Stimulated activated CD8-positive, alpha-beta memory T cell treated with anti-CD3 and anti-CD28 coated beads, Interleukin-12 subunit alpha, Interleukin-12 subunit beta, amount 100 ng/mL, for 24 hours (primary cell): ENCODE data around the gene ATP1B2.
"Not testable (repeated sequence)": the region's sequence is repeated elsewhere in the genome, so short reads cannot be mapped to it uniquely, and the experiment has no call there.

Experiments used
- DNase-seq: peaks from one replicate; pipeline ENCODE4 v3.0.0-alpha.2; 2020; ENCODE audit errors: extremely low read depth

Gene ATP1B2

DNA sequence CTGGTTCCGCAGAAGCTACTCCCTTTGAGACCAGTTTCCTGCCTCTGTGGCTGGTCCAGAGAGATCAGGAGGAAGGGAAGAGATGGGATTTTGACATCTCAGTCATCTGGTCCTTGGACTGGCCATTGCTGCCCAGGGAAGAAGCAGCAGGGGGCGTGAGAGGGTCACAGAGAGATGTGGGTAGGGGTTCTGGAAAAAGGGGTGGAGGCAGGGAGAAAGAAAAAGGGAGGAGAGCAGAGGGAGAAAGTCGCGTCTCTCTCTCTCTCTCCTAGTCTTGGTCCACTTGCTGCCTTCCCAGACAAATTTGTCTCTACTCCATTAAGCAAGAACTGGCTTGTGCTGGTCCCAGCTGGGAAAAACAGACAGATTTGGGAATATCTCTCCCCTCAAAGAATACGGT, 16.3 kb upstream of the ATP1B2 start:
- no peak for DNase-seq

DNA sequence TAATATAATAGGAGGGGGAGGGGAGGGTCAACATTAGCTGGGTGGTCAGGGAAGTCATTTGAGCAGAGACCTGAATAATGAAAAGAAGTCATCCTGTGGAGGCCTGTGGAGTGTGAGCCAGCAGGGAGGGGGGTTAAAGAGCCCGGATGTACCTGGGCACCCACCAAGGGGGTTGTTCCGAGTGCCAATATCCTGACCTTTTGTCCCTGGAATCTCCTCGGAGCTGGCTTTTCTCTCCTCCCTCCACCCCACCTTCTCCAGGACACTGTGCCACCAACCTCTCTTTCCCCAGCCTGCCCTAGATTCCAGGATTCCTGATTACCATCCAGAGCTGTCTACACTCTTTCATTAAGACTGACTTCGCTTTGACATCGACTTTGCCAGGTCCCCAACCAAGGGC, 14.6 kb upstream of the ATP1B2 start:
- no peak for DNase-seq

DNA sequence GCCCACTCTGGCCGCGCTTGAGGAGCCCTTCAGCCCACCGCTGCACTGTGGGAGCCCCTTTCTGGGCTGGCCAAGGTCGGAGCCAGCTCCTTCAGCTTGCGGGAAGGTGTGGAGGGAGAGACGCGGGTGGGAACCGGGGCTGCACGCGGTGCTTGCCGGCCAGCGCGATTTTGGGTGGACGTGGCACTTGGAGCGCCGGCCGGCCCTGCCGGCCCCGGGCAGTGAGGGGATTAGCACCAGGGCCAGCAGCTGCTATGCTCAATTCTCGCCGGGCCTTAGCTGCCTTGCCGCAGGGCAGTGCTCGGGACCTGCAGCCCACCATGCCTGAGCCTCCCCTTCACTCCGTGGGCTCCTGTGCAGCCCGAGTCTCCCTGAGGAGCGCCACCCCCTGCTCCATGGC, 9.9 kb upstream of the ATP1B2 start:
- no peak for DNase-seq

DNA sequence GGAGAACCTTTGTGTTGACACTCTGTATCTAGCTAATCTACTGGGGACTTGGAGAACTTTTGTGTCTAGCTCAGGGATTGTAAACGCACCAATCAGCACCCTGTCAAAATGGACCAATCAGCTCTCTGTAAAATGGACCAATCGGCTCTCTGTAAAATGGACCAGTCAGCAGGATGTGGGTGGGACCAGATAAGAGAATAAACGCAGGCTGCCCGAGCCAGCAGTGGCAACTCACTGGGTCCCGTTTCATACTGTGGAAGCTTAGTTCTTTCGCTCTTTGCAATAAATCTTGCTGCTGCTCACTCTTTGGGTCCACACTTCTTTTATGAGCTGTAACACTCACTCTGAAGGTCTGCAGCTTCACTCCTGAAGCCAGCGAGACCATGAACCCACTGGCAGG, 9.1 kb upstream of the ATP1B2 start:
- DNase-seq = not testable (repeated sequence)

DNA sequence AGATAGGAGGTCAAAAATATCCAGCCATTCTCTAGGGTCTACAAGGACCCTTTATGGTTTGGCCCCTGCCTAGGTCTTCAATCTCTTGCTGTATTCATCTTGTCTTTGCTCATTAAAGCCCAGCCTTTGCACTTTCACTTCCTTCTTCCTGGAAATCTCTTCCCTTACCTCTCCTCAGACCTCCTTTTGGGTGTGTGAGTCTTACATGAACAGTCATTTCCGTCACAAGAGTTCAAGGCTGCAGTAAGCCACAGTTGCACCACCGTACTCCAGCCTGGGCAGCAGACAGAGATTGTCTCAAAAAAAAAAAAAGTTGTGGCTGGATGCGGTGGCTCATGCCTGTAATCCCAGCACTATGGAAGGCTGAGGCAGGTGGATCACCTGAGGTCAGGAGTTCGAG, 6.0 kb upstream of the ATP1B2 start:
- no peak for DNase-seq

DNA sequence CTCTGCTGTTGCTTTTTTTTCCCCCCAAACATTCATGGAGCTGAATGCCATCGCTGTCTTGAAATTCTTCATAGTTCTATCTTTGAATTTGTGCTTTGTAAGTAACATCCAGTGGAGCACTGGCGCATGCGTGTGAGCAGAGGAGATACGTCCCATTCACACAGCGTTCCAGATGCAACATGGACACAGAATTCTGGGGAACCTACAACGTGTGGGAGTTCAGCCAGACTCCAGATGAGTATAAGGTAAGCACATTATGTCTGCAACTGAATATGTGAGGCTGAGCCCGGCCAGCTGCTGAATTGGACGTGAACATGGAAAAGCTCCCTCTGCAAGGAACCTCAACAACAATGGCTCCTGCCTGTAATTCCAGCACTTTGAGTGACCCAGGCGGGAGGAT, 4.3 kb upstream of the ATP1B2 start:
- DNase-seq = no peak

DNA sequence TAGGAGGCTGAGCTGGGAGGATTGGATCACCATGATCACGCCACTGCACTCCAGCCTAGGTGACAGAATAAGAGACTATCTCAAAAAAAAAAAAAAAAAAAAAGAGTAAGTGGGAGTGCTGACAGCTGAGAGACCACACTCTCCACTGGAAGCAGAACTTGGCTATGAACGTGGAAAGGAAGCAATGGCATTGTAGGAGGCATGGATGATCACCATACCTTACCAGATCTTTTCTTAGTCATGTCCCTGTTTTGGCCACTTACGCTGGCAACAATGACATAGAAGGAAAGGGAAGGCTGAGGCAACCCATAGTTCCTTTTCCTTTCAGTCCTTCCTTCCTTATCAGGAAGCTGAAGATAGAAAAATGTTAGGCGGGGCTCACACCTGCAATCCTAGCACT, 3.7 kb upstream of the ATP1B2 start:
- DNase-seq = no peak

DNA sequence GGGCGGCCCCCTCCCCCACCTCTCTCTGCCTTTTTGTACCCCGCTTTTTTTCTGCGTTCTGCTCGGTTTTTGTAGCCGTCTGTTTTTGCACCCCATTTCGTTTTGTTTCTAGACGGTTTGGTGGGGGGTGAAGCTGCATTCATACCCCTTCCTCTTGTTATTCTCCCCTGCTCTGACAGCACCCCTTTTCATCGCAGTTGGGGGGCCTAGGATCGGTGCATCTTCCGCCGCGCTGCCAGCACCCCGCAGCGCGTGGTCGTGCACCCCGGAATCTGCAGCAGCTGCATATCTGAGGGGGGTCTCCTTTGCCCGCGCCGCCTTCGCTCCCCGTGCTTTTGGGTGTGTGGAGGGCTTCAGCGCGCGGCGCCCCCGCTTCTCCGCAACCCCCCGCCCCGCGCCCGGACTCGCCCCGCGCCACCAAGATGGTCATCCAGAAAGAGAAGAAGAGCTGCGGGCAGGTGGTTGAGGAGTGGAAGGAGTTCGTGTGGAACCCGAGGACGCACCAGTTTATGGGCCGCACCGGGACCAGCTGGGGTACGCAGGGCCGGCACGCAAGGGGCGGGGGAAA, 455 bp downstream of the ATP1B2 start:
- no peak for DNase-seq

DNA sequence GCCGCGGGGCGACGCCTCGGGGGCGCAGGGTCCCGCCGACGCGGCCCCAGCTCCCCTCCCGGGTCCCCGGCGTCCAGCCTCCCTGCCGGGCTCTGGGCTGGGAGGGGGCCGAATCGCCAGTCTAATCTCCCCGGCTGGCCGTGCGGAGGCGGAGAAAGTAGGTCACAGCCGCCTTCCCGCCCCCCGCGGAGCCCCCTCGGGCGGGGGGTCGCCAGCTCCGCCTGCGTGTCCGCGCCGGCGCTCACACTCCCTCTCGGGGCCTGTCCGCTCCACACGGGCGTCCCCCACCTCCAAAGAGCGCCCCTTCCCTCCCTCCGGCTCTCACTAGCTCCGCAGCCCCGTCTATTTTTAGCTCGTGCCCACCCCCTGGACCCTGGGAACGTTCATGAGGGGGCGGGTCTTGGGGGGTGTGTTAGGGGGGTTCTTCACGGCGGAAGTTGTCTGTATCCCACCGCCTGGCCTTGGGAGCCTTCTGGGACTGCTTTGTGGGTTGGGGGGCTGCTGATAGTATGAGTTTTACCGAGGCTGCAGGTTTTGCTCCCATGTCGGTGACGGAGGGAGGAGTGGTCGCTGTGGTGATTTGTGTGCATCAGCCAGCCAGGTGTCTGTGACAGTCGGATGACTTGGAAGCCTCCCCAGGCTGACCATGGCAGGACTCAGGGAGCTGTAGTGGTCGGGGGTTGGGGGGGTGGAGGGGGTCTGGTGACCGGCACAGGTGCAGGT, 1.1 kb downstream of the ATP1B2 start:
- DNase-seq = no peak

DNA sequence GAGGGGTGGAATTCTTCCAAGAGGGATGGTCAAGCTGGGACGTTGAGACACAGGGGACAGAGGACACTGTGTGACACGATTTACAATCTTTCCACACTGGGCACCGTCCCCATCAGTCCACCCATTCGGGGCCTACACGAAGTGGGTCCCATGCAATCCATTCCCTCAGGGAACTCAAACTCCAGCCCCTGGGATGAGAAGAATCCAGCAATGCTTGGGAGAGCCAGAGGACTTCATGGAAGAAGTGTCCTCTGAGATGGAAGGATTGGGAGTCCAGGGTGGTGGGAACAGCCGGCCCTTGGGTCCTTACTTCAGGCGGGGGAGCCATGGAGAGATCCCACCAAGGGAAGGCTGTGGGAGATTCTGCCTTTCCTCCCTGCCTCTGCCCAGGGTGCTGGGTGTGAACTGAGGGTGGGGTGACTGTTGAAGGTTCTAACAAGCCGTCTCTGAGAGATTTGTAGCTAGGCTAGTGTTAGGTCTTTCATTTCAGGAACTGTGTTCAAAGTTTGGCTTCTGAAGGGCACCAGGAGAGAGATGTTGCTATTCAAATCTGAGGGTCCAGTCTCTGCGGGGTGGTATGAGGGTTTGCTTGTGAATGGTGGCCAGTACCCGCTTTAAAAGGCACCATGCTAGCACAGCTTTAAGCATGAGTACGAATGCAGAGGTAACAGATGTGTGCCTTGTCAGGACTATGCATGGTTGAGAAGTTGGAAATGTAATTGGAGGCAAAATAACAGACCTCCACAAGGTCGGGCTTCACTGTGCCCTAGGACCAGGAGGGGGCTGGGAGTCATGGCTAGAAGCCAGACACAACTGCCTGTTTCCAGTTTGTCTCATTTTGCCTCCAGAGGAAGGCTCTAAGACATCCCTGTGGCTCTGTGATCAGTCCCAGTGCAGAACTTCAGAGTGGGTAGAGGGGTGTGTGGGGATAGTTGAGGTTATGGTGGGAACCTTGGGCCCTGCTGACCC, 1.9 kb downstream of the ATP1B2 start:
- DNase-seq = no peak

DNA sequence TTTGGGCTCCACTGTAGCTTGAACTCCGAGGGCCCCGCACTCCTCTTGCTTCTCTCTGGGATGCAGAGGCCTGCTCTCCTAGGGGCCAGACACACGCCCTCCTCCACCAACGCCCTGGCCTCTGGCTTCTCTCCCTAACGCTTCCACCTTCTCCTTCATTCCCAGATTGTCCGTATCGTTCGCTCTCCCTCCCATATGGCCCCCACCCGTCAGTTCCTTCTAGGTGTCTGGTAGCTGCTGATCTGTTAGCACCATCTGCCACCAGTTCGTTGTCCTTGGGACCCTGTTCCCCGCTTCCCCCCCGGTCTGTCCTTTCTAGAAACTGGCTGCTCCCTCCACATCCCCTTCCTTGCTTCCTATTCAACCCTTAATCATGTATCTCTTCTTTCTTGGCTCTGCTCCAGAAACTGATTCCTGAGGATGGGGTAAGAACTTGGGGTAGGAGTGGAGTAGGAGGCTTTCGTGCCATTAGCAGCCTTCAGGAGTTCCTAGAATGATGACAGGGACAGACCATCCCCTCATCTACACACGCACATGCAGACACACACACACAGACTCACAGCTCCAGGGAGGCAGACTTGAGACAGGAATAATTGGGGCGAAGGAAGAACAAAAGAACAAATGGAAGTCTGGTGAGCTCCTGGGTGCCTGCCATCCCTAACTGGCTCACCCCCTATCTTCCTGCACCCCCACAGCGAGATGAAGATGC, 4.3 kb downstream of the ATP1B2 start:
- DNase-seq = no peak

DNA sequence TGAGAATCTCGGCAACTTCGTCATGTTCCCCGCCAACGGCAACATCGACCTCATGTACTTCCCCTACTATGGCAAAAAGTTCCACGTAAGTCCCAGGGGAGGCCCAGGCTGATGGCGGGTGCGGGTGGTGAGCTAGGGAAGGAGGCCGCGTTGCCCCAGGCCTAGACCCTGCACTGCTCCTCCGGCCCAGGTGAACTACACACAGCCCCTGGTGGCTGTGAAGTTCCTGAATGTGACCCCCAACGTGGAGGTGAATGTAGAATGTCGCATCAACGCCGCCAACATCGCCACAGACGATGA, 4.8 kb downstream of the ATP1B2 start:
- DNase-seq = no peak

DNA sequence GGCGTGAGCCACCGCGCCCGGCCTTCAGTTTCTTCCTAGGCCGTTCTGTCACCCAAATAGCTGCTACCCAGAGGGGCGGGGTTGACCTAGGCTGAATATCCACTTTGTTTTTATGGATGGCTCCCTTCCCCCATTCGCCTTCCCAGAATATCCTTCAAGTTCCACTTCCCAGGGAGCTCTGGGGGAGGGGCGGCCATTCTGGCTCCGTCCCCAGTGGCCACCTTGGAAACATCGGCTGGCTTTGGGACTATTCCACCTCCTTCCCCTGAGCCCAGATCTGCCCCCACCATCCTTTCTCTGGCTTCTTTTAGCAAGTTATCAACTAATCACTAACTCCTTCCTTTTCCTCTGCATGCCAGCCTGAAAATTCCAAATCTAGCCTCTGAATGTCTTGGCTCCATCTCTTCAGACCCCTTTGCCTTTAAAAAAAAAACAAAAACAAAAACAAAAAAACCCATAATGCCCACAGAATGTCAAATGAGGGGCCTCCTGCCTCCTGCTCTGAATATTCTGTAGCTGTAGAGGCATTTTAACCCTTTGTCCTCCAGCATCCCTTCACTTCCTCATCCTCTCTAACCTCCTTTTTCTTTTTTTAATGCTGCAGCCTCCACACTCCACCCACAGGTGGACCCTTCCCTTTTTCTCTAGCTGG, 6.4 kb downstream of the ATP1B2 start:
- DNase-seq = no peak

DNA sequence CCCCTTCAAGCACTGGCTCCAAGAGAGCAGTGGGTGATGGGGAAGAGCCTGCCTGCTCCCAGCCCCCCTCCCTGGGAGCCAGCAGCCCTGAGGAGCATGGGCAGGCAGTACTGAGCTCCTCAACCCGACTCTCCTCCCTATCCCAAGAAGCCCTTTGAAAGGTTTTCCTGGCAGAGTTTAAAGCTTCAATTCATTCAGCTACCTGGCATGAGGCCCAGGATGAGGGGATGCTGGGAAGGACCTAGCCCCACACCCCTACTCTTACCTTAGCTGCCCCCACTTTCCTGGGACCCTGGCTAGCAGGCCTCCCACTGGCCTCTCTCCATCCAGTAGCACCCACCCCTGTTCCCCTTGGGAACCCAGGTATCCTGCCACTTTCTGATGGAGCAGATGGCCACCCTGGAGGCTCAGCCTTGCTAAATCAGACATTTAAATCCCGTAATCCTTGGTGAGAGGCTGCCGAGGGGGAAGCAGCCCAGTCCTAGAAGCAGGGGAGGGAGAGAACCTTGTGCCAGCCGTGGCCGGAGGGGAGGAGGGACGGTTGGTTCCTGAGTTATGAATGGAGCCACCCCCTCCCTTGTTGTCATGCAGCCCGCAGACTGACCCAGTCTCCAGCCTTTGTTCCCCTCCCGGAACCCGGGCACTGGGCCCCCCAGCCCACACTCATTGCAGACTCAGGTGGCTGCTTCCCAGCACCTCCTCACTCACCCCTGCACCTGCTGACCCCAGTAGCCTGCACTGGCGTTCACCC, 17.1 kb downstream of the ATP1B2 start:
- no peak for DNase-seq

DNA sequence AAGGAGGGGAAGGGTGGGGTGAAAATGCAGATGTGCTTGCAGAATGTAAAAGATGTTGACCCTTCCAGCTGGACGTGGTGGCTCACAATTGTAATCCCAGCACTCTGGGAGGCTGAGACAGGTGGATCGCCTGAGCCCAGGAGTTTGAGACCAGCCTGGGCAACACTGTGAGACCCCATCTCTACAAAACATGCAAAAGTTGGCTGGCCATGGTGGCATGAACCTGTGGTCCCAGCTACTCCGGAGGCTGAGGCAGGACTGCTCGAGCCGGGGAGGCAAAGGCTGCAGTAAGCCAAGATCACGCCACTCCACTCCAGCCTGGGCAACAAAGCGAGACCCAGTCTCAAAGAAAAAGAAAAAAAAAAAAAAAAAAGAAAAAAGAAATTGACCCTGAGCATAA, 17.8 kb downstream of the ATP1B2 start:
- DNase-seq = no peak

DNA sequence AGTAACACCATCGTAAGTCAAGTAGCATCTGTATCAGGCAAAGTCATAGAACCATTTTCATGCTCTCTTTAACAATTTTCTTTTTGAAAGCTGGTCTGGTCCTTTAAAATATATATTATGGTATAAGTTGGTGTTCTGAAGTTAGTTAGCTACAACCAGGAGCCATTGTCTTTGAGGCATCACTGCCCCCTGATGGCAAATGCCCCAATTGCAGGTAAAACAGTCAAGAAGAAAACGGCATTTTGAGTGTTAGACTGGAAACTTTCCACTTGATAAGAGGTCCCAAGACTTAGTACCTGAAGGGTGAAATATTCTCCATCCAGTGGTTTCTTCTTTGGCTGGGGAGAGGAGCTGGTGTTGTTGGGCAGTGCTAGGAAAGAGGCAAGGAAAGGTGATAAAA, 22.5 kb downstream of the ATP1B2 start:
- DNase-seq = no peak

DNA sequence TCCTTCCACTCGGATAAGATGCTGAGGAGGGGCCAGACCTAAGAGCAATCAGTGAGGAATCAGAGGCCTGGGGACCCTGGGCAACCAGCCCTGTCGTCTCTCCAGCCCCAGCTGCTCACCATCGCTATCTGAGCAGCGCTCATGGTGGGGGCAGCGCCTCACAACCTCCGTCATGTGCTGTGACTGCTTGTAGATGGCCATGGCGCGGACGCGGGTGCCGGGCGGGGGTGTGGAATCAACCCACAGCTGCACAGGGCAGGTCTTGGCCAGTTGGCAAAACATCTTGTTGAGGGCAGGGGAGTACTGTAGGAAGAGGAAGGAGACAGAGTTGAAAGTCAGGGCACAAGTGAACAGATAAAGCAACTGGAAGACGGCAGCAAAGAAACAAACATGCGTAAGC, 24.2 kb downstream of the ATP1B2 start:
- no peak for DNase-seq

DNA sequence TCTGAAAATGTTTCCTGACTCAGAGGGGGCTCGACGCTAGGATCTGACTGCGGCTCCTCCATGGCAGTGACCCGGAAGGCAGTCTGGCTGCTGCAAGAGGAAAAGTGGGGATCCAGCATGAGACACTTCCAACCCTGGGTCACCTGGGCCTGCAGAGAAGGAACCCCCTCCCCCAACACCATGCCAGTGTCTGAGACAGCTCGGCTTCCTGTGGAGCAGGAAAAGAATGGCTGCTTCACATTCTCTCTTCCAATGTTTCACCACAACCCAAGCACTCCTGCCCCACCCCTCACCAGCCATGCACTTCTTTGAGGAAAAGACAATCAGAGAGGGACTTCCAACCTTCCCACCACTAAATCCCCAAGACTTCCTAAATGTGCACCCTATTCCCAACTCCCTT, 25.8 kb downstream of the ATP1B2 start:
- DNase-seq = no peak

DNA sequence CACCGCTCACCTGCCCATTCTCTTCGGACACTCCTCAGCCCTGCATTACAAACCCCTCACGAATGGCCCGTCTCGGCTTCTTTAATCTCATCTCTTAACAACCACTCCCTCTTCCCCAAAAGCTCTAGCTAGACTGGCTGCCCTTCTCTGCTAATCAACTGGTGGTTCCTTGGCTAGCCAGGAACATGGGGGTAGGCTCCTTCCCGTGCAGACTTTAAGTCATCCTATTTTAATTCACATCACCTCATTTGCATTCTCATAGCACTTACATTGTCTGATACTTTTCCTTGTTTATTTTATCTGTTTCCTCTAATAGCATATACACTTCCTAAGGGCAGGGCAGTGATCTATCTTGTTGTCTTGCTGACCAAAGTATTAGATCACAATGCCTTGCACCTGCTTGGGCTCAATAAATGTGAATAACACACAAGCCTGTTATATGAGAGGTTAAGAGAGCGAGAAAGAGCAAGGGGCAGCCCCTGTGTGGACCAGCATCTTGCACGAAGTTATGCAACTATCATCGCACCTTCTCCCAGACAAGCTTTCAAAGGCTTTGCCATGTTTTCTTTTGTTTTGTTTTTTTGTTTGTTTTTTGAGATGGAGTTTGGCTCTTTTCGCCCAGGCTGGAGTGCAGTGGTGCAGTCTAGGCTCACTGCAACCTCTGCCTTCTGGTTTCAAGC, 26.8 kb downstream of the ATP1B2 start:
- no peak for DNase-seq

DNA sequence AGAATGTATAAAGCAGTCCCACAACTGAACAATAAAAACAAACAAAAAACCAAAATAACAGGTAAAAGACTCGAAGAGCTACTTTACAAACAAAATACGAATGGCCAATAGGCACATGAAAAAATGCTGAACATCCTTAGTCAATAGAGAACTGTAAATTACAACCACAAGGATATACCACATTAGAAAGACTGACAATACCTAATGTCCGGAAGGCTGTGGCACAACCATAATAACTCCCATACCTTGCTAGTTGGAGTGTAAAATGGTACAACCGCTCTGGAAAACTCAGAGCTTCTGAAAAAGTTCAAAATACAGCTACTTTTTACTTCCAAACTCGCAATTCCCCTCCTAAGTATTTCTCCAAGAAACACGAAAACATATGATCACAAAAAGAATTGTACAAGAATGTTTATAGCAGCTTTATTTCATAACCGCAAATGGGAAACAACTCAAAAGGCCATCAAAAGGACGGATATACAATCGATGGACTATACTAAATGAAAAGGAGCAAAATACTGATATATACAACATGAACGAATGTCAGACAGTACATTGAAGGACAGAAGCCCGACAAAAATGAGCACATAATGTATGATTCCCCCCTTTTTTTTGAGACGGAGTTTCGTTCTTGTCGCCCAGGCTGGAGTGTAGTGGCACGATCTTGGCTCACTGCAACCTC, 34.3 kb downstream of the ATP1B2 start:
- no peak for DNase-seq
